GM12872 (cell line): ENCODE measurements around the gene CST9L.

Experiments used
- CTCF ChIP-seq: IDR thresholded peaks from 3 replicates; pipeline ENCODE4 v1.5.1; 2011; ENCODE audit warnings: low read depth, mild to moderate bottlenecking, low read length, moderate library complexity; ENCODE audit not compliant: insufficient read depth

CST9L gene

DNA sequence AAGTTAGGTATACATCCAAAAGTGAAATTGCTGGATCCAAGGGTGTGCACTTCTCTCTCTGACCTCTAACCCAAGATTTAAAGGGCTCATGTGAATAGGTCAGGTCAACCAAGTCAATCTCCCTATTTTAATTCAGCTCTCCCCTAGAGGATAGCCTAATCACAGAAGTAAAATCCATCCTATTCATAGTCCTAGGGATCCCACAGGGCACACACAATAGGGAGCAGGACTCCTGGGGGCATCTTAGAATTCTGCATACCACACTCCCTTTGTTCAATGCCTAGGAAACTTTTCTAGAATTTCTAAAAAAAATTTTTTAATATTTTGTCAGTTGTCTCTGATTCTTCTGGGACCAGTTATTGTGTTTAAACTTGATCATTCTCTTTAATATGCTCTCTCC, 35.1 kb downstream of the CST9L start:
- no peak for TF ChIP-seq CTCF

GRCh38 chr20:23532533-23532932, 35.8 kb downstream of the CST9L start:
- no peak for TF ChIP-seq CTCF

GRCh38 chr20:23530937-23531567, 37.2 kb downstream of the CST9L start:
- TF ChIP-seq CTCF, result no peak

DNA sequence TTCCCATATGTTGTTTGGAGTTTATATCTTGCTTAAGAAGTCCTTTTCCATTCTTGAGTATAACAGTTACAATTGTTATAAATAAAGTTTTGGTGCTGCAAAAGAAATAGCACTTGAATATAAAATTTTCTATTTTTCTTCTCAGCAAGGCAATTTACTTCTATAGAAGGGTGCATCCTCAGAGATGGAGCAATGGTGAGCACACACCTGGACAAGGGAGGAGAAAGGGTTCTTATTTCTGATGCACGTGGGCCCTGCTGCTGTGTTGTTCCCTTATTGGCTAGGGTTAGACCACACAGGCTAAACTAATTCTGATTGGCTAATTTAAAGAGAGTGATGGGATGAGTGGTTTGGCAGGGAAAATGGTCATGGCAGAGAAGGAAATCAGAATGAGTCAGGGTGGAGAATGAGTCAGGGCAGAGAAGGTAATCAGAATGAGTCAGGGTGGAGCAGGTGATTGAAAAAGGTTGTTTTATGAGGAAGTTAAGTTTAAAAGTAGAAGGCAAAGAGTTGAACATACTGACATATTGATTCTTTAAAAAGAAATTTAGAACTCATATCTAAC, 39.3 kb downstream of the CST9L start:
- no peak for TF ChIP-seq CTCF

DNA sequence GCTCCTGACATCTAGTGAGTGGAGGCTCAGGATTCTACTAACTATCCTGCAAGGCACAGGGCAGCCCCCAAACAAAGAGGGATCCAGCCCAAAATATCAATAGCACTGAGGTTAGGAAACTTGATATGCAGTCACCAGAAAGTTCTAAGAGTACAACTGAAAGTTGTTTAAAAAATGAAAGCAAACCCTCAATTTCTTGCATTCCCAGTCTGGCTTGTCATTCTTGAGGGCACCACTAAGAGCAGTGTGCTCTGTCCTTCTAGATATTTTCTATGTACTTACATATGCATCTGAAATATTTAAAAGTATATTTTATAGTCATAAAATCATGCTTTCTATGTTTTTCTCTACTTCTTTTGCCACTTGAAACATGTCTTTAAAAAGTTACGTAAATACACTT, 41.4 kb downstream of the CST9L start:
- no peak for TF ChIP-seq CTCF

DNA sequence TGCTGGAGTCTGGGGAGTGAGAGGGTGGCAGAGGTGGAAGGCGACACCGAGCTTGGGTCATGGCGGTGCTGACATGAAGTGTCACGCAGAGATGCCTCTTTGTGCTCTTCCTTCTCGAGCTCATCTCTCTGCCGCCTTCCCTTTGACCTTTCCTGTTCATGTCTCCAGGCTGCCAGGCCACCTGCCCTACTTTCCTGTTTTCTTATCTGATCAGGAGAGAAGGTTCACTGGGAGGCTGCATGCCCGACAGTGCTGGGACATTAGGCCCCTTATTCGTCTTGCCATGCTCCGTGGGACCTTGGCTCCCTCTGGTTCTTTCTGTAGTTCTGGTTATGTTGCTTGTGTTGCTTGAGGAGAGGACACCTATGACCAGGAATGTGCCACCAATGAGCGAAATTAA, 44.1 kb downstream of the CST9L start:
- TF ChIP-seq CTCF, result no peak

GRCh38 chr20:23520185-23520584, 48.1 kb downstream of the CST9L start:
- TF ChIP-seq CTCF, result no peak

DNA sequence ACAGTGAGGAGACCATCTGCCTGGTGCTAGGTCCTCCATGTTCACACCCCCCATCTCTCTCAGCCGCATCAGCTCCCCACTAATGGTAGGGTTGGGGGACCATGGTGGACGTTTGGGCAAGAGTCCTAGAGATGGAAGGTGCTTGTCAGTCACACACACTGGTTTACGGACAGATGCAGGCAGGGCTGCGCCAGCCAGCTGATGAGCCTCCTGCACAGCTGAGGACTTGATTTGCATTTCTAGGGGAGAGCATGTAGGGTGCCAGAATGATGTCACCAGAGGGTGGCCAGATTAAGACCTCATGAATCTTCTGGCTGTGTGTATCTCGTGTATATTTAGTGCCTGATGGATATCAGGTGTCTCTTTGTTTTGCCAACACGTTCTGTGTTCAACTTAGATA, 48.7 kb downstream of the CST9L start:
- no peak for TF ChIP-seq CTCF
